Tongue (tissue), 2 donors: ENCODE results near the gene RGS10. TPM values are rescaled to one million over a fixed set of nuclear protein-coding genes. Genes with fewer than 3 reads are reported as not detected.
"Not testable (repeated sequence)": the region's sequence is repeated elsewhere in the genome, so short reads cannot be mapped to it uniquely, and the experiment has no call there.

ENCODE experiments used
- DNase-seq: peaks from one replicate; pipeline ENCODE4 v3.0.0-alpha.2; 2015
- total RNA-seq: library from RNA; depleted of rRNA; stranded (reverse); fragments of >200 nt; gene quantifications from one replicate; pipeline ENCODE4 v1.2.3, GENCODE V29; 2014

The RGS10 gene
- total RNA-seq, 1 donor from 2014 or later = 30.3 TPM

- no peak for DNase-seq
Observed at GRCh38 chr10:119538632-119539358, 3.7 kb downstream of the RGS10 start.

GRCh38 chr10:119537953-119538630 lies 4.4 kb downstream of the RGS10 start:
- DNase-seq = no peak

- no peak for DNase-seq
Observed at GRCh38 chr10:119536508-119537025, 6.0 kb downstream of the RGS10 start.

GRCh38 chr10:119535837-119536507 lies 6.5 kb downstream of the RGS10 start:
- DNase-seq = no peak

- no peak for DNase-seq
Observed at GRCh38 chr10:119535305-119535704, 7.2 kb downstream of the RGS10 start.

GRCh38 chr10:119533473-119533872 lies 9.0 kb downstream of the RGS10 start:
- DNase-seq = no peak

GRCh38 chr10:119532791-119533190 lies 9.7 kb downstream of the RGS10 start:
- DNase-seq = not testable (repeated sequence)

- DNase-seq = not testable (repeated sequence)
Observed at GRCh38 chr10:119532251-119532650, 10.3 kb downstream of the RGS10 start.

- peak; percentile 59 for DNase-seq
Observed at GRCh38 chr10:119531067-119531466, 11.5 kb downstream of the RGS10 start.

- DNase-seq = peak; percentile 79
Observed at GRCh38 chr10:119528663-119529237, 13.8 kb downstream of the RGS10 start.

GRCh38 chr10:119526621-119527592 lies 15.6 kb downstream of the RGS10 start:
- peak; percentile 85 for DNase-seq

GRCh38 chr10:119526149-119526548 lies 16.4 kb downstream of the RGS10 start:
- no peak for DNase-seq

- no peak for DNase-seq
Observed at GRCh38 chr10:119525116-119525515, 17.4 kb downstream of the RGS10 start.

- no peak for DNase-seq
Observed at GRCh38 chr10:119524720-119525070, 17.8 kb downstream of the RGS10 start.

- no peak for DNase-seq
Observed at GRCh38 chr10:119523895-119524719, 18.4 kb downstream of the RGS10 start.

GRCh38 chr10:119522747-119523426 lies 19.6 kb downstream of the RGS10 start:
- no peak for DNase-seq

- DNase-seq = peak; percentile 61
Observed at GRCh38 chr10:119521443-119522204, 20.9 kb downstream of the RGS10 start.

- no peak for DNase-seq
Observed at GRCh38 chr10:119520283-119520682, 22.2 kb downstream of the RGS10 start.

- no peak for DNase-seq
Observed at GRCh38 chr10:119518936-119519335, 23.6 kb downstream of the RGS10 start.
